Cardiac fibroblast (primary cell): ENCODE measurements around the gene HCRT.
"Not testable (repeated sequence)": the region's sequence is repeated elsewhere in the genome, so short reads cannot be mapped to it uniquely, and the experiment has no call there.

ENCODE experiments used
- DNase-seq, 2 donors: peaks; one replicate each; pipeline versions ENCODE4 v3.0.0 to v3.0.0-alpha.2; 2010; ENCODE audit warnings: low read depth in 2 of 2
- H3K4me3 ChIP-seq, 2 donors: replicated peaks in 1 of 2; 1 replicate in 1 of 2; 2 replicates in 1 of 2; pipeline ENCODE4 v1.5.1; 2011; ENCODE audit warnings: low read depth in 2 of 2, low read length in 2 of 2, mild to moderate bottlenecking in 2 of 2, moderate library complexity in 1 of 2
- TF ChIP-seq, protein P1 (sequence below): IDR thresholded peaks from one replicate; pipeline ENCODE4 v1.5.1; 2011; ENCODE audit warnings: low read depth, mild to moderate bottlenecking, low read length, inconsistent platforms

The HCRT gene

GRCh38 chr17:42141382-42141781, 43.9 kb downstream of the HCRT start:
- H3K4me3 ChIP-seq, result no peak overlapping the region
- no peak for DNase-seq
- TF ChIP-seq, protein P1, sequence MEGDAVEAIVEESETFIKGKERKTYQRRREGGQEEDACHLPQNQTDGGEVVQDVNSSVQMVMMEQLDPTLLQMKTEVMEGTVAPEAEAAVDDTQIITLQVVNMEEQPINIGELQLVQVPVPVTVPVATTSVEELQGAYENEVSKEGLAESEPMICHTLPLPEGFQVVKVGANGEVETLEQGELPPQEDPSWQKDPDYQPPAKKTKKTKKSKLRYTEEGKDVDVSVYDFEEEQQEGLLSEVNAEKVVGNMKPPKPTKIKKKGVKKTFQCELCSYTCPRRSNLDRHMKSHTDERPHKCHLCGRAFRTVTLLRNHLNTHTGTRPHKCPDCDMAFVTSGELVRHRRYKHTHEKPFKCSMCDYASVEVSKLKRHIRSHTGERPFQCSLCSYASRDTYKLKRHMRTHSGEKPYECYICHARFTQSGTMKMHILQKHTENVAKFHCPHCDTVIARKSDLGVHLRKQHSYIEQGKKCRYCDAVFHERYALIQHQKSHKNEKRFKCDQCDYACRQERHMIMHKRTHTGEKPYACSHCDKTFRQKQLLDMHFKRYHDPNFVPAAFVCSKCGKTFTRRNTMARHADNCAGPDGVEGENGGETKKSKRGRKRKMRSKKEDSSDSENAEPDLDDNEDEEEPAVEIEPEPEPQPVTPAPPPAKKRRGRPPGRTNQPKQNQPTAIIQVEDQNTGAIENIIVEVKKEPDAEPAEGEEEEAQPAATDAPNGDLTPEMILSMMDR, result no peak

DNA sequence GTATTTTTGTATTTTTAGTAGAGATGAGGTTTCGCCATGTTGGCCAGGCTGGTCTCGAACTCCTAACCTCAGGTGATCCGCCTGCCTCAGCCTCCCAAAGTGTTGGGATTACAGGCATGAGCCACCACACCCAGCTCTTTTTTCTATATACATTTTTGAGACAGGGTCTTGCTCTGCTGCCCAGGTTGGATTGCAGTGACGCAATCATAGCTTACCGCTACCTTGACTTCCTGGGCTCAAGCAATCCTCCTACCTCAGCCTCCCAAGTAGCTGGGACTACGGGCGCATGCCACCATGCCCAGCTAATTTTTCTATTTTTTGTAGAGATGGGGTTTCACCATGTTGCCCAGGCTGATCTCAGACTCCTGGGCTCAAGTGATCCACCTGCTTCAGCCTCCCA, 44.6 kb downstream of the HCRT start:
- DNase-seq, H3K4me3 ChIP-seq: not testable (repeated sequence)

- TF ChIP-seq, protein P1, result no peak
- H3K4me3 ChIP-seq, result no peak overlapping the region
- no peak for DNase-seq
Measured at GRCh38 chr17:42138749-42139492, 46.3 kb downstream of the HCRT start.

GRCh38 chr17:42136654-42137051, 48.6 kb downstream of the HCRT start:
- no peak for DNase-seq
- H3K4me3 ChIP-seq, result no peak overlapping the region
- TF ChIP-seq, protein P1, result no peak

GRCh38 chr17:42135664-42136653, 49.3 kb downstream of the HCRT start:
- DNase-seq, result peak; percentile 82 to 83
- TF ChIP-seq, protein P1, result no peak
- no peak overlapping the region for H3K4me3 ChIP-seq

GRCh38 chr17:42135151-42135550, 50.1 kb downstream of the HCRT start:
- TF ChIP-seq, protein P1, result no peak
- no peak overlapping the region for H3K4me3 ChIP-seq

More at GRCh38 chr17:42135151-42135550, 50.1 kb downstream of the HCRT start:
- DNase-seq, result no peak
